ENCODE measurements around the gene TRAK1. TPM values are rescaled to one million over a fixed set of nuclear protein-coding genes. Genes with fewer than 3 reads are reported as not detected.
A peak's percentile ranks its signal among the peaks of the same experiment; 100 is the strongest.

The TRAK1 gene
- total and polyA plus RNA-seq, 2 donors (not counting 1 experiment from before 2014, with no cell fraction given) = 71.3 to 129 TPM

GRCh38 chr3:42050126-42050525 is 41.0 kb upstream of the TRAK1 start:
- Mint-ChIP-seq H3K27me3 (no peaks in the 10 kb centered on the region), H3K4me3 (no peak overlapping the region), H3K9me3 (ENCODE audit: insufficient read depth) (no peaks in the 10 kb centered on the region), H3K4me1 (peaks cover 82% of the 10 kb centered on the region), H3K27ac (peak overlapping the region; percentile 61)
- Histone ChIP-seq H3K4me3 (ENCODE audit: control extremely low read depth in 1 of 5, extremely low read depth in 1 of 5, insufficient read depth in 1 of 5, low read depth in 2 of 5, low read length in 4 of 5) (no peak overlapping the region), H3K4me2 (replicated peaks; ENCODE audit: low read depth, low read length, poor library complexity, severe bottlenecking) (peak overlapping the region; percentile 12), H3K27ac (ENCODE audit: low read length in 2 of 2) (peak overlapping the region in 1 of 2 donors; percentile 47), H4K20me1 (ENCODE audit: control insufficient read depth, insufficient read depth, low read length, poor library complexity, severe bottlenecking) (peaks cover 47% of the 10 kb centered on the region), H3K9ac (ENCODE audit: low read length) (no peak overlapping the region), H2AFZ (ENCODE audit: insufficient read depth, low read depth, low read length, poor library complexity, severe bottlenecking) (no peak overlapping the region), H3K27me3 (replicated peaks in 1 of 4; ENCODE audit: control extremely low read depth in 1 of 4, control insufficient read depth in 3 of 4, insufficient read depth in 4 of 4, low read length in 3 of 4) (no peaks in the 10 kb centered on the region), H3K9me3 (ENCODE audit: control extremely low read depth in 1 of 3, control insufficient read depth in 2 of 3, insufficient read depth in 1 of 3, low read length in 2 of 3) (no peaks in the 10 kb centered on the region), H3K4me1 (ENCODE audit: control insufficient read depth in 2 of 2, insufficient read depth in 2 of 2, low read length in 2 of 2) (peaks cover 71 to 84% of the 10 kb centered on the region in 2 donors), H3K36me3 (replicated peaks in 1 of 2; ENCODE audit: control extremely low read depth in 1 of 2, control insufficient read depth in 1 of 2, extremely low read depth in 1 of 2, insufficient read depth in 2 of 2, low read length in 1 of 2) (peaks cover 0 to 5% of the 10 kb centered on the region in 2 experiments), H3K79me2 (ENCODE audit: control insufficient read depth, insufficient read depth, low read length) (peaks cover 100% of the 10 kb centered on the region)
- 100% methylated on average over 2 of the region's 6 CpGs for WGBS (ENCODE audit: insufficient coverage)
- ATAC-seq (ENCODE audit: low read depth) (no peak), DNase-seq (no peak)
- ChIA-PET CTCF (interaction anchor here (2.0 to 2.9 kb wide), 2 partner anchors 50 kb away, joined by 10 to 22 read pairs; no protein-coding TSS in a partner anchor), POLR2A (no interaction called here)
- TF ChIP-seq, protein P1, sequence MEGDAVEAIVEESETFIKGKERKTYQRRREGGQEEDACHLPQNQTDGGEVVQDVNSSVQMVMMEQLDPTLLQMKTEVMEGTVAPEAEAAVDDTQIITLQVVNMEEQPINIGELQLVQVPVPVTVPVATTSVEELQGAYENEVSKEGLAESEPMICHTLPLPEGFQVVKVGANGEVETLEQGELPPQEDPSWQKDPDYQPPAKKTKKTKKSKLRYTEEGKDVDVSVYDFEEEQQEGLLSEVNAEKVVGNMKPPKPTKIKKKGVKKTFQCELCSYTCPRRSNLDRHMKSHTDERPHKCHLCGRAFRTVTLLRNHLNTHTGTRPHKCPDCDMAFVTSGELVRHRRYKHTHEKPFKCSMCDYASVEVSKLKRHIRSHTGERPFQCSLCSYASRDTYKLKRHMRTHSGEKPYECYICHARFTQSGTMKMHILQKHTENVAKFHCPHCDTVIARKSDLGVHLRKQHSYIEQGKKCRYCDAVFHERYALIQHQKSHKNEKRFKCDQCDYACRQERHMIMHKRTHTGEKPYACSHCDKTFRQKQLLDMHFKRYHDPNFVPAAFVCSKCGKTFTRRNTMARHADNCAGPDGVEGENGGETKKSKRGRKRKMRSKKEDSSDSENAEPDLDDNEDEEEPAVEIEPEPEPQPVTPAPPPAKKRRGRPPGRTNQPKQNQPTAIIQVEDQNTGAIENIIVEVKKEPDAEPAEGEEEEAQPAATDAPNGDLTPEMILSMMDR (IDR thresholded peaks at IDR 0.05) = no peak
- TF ChIP-seq EZH2 (IDR thresholded peaks at IDR 0.05; ENCODE audit: borderline replicate concordance, insufficient read depth, low read depth, low read length, poor library complexity, severe bottlenecking) = no peak
- intact Hi-C loops (cut with micrococcal nuclease) = no loop called here

DNA sequence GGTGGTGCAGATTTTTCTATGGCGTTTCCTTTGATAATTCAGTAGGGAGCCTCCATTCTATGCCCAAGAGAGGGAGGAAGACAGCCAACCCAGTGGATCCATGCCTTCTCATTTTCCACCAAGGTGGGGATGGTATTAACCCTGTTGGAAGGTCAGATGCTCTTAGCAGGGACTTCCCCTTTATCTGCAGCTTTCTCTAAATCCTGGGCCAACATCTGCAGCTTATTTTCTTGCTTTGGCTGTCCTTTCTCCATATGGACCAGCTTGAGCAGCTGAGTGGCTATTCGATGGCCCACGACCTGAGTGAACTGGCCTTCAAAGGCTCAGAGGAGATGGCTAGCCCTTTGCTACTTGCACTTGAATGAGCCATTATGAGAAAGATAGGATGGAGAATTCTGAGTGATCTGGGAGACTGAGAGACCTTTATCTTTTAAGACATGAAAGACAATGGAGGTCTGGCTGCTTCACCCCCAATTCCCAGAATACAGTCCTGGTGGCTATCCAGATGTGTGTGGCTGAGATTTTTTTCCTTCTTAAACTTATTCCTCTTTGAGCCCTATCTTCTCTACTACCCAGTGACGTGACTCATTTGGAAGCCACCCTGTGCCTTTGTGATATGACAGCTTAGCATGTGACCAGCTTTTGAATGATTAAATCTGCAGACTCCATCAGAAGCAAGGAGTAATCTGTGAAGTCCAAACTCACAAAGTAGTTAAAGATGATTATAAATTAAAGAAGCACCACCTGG is 39.6 kb upstream of the TRAK1 start:
- peak overlapping the region in 1 of 2 donors; percentile 54 for H3K27ac ChIP-seq (ENCODE audit: low read length in 2 of 2)
- H3K27me3 ChIP-seq (replicated peaks in 1 of 4; ENCODE audit: control extremely low read depth in 1 of 4, control insufficient read depth in 3 of 4, insufficient read depth in 4 of 4, low read length in 3 of 4) = no peaks in the 10 kb centered on the region
- Mint-ChIP-seq H3K27ac (peak overlapping the region; percentile 62), H3K9me3 (ENCODE audit: insufficient read depth) (peaks cover 3% of the 10 kb centered on the region), H3K27me3 (no peaks in the 10 kb centered on the region), H3K4me3 (peak overlapping the region; percentile 14), H3K4me1 (peaks cover 78% of the 10 kb centered on the region)
- no peak overlapping the region for H3K9ac ChIP-seq (ENCODE audit: low read length)
- H3K4me2 ChIP-seq (replicated peaks; ENCODE audit: low read depth, low read length, poor library complexity, severe bottlenecking) = peak overlapping the region; percentile 31
- peaks cover 0 to 4% (median 0%) of the 10 kb centered on the region in 3 donors for H3K9me3 ChIP-seq (ENCODE audit: control extremely low read depth in 1 of 3, control insufficient read depth in 2 of 3, insufficient read depth in 1 of 3, low read length in 2 of 3)
- peaks cover 98% of the 10 kb centered on the region for H3K79me2 ChIP-seq (ENCODE audit: control insufficient read depth, insufficient read depth, low read length)
- CTCF ChIA-PET = interaction anchor here (1.0 to 2.9 kb wide), 5 partner anchors 10 to 49 kb away, joined by 3 to 22 read pairs (median 4); no protein-coding TSS in a partner anchor
- TF ChIP-seq, protein P1 (IDR thresholded peaks at IDR 0.05) = no peak
- no peak for TF ChIP-seq EZH2 (IDR thresholded peaks at IDR 0.05; ENCODE audit: borderline replicate concordance, insufficient read depth, low read depth, low read length, poor library complexity, severe bottlenecking)
- 100% methylated on average over 2 of the region's 4 CpGs for WGBS (ENCODE audit: insufficient coverage)
- POLR2A ChIA-PET = interaction anchor here (0.6 to 1.3 kb wide), 3 partner anchors 9 to 39 kb away, joined by 3 to 4 read pairs (median 4); no protein-coding TSS in a partner anchor
- no peak for DNase-seq
- ATAC-seq (ENCODE audit: low read depth) = peak; percentile 44
- peaks cover 58 to 69% of the 10 kb centered on the region in 2 donors for H3K4me1 ChIP-seq (ENCODE audit: control insufficient read depth in 2 of 2, insufficient read depth in 2 of 2, low read length in 2 of 2)
- peaks cover 36% of the 10 kb centered on the region for H4K20me1 ChIP-seq (ENCODE audit: control insufficient read depth, insufficient read depth, low read length, poor library complexity, severe bottlenecking)
- H3K36me3 ChIP-seq (replicated peaks in 1 of 2; ENCODE audit: control extremely low read depth in 1 of 2, control insufficient read depth in 1 of 2, extremely low read depth in 1 of 2, insufficient read depth in 2 of 2, low read length in 1 of 2) = peaks cover 0 to 5% of the 10 kb centered on the region in 2 experiments
- intact Hi-C loops (cut with micrococcal nuclease) = no loop called here
- no peak overlapping the region for H2AFZ ChIP-seq (ENCODE audit: insufficient read depth, low read depth, low read length, poor library complexity, severe bottlenecking)
- no peak overlapping the region for H3K4me3 ChIP-seq (ENCODE audit: control extremely low read depth in 1 of 5, extremely low read depth in 1 of 5, insufficient read depth in 1 of 5, low read depth in 2 of 5, low read length in 4 of 5)

Data from B cell (primary cell).